Stimulated activated naive CD8-positive, alpha-beta T cell treated with anti-CD3 and anti-CD28 coated beads, Interleukin-15, Interleukin-2, amounts not matched to agents 100 ng/mL and 50 ng/mL, for 24 hours (primary cell): Measurements from ENCODE around the gene ANTKMT.

Source experiments
- H3K27ac Mint-ChIP-seq: one replicate; pipeline ENCODE4 v1.8.0; 2021; ENCODE audit warnings: mild to moderate bottlenecking, mixed read lengths
- H3K27me3 Mint-ChIP-seq: one replicate; pipeline ENCODE4 v1.8.0; 2021; ENCODE audit warnings: mixed read lengths
- H3K36me3 Mint-ChIP-seq: one replicate; pipeline ENCODE4 v1.8.0; 2021; ENCODE audit warnings: low read depth, mixed read lengths
- H3K4me1 Mint-ChIP-seq: one replicate; pipeline ENCODE4 v1.8.0; 2021; ENCODE audit warnings: low read depth, mixed read lengths
- H3K4me3 Mint-ChIP-seq: one replicate; pipeline ENCODE4 v1.8.0; 2021; ENCODE audit warnings: mild to moderate bottlenecking, mixed read lengths
- H3K9me3 Mint-ChIP-seq: one replicate; pipeline ENCODE4 v1.8.0; 2021; ENCODE audit warnings: mixed read lengths

Gene ANTKMT

GRCh38 chr16:678858-679813 lies 41.8 kb upstream of the ANTKMT start:
- H3K36me3 Mint-ChIP-seq, result peaks cover 21% of the 10 kb centered on the region
- peak overlapping the region; percentile 55 for H3K27ac Mint-ChIP-seq
- no peaks in the 10 kb centered on the region for H3K9me3 Mint-ChIP-seq
- H3K4me3 Mint-ChIP-seq, result peak overlapping the region; percentile 78
- no peaks in the 10 kb centered on the region for H3K27me3 Mint-ChIP-seq
- peaks cover 33% of the 10 kb centered on the region for H3K4me1 Mint-ChIP-seq

- Mint-ChIP-seq H3K36me3 (peaks cover 21% of the 10 kb centered on the region), H3K27me3 (no peaks in the 10 kb centered on the region), H3K9me3 (no peaks in the 10 kb centered on the region), H3K4me3 (peak within 1 kb of the TSS; percentile 85), H3K4me1 (peaks cover 34% of the 10 kb centered on the region), H3K27ac (peak within 1 kb of the TSS; percentile 88)
Measured at GRCh38 chr16:679814-680624, 40.9 kb upstream of the ANTKMT start, which contains the start of gene STUB1. STUB1 (plus strand) TSS chr16:680410; CDS start chr16:680526, 116 bp downstream.

GRCh38 chr16:680625-680945 lies 40.4 kb upstream of the ANTKMT start:
- Mint-ChIP-seq H3K4me3 (peak overlapping the region; percentile 85), H3K27me3 (no peaks in the 10 kb centered on the region), H3K9me3 (no peaks in the 10 kb centered on the region), H3K4me1 (peaks cover 33% of the 10 kb centered on the region), H3K36me3 (peaks cover 21% of the 10 kb centered on the region), H3K27ac (peak overlapping the region; percentile 40)

- peaks cover 21% of the 10 kb centered on the region for H3K36me3 Mint-ChIP-seq
- peak overlapping the region; percentile 61 for H3K27ac Mint-ChIP-seq
- H3K4me3 Mint-ChIP-seq, result peak overlapping the region; percentile 85
- H3K27me3 Mint-ChIP-seq, result no peaks in the 10 kb centered on the region
- H3K9me3 Mint-ChIP-seq, result no peaks in the 10 kb centered on the region
- peaks cover 33% of the 10 kb centered on the region for H3K4me1 Mint-ChIP-seq
Measured at GRCh38 chr16:680967-681745, 39.8 kb upstream of the ANTKMT start.

DNA sequence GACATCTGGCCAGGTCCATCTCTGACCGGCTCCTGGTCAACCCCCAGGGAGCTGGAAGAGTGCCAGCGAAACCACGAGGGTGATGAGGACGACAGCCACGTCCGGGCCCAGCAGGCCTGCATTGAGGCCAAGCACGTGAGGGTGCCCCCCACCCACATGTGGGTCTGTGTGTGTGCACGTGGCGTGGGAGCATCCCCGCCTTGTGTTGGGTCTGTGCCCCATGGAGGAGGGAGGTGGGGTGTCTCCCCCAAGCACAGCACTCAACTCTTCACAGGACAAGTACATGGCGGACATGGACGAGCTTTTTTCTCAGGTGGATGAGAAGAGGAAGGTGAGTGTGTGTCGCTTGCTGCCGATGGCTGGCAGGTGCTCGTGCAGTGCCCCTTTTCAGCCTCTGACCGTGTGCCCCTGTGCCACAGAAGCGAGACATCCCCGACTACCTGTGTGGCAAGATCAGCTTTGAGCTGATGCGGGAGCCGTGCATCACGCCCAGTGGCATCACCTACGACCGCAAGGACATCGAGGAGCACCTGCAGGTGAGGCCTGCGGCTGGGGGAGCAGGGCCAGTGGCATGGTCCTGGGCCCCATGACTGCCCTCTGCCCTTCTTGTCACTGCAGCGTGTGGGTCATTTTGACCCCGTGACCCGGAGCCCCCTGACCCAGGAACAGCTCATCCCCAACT lies 39.1 kb upstream of the ANTKMT start:
- Mint-ChIP-seq H3K4me1 (peaks cover 33% of the 10 kb centered on the region), H3K4me3 (peak overlapping the region; percentile 85), H3K36me3 (peaks cover 21% of the 10 kb centered on the region), H3K27ac (peak overlapping the region; percentile 63), H3K27me3 (no peaks in the 10 kb centered on the region), H3K9me3 (no peaks in the 10 kb centered on the region)

GRCh38 chr16:682493-683395 lies 38.2 kb upstream of the ANTKMT start:
- Mint-ChIP-seq H3K27ac (peak overlapping the region; percentile 63), H3K36me3 (peaks cover 21% of the 10 kb centered on the region), H3K4me1 (peaks cover 33% of the 10 kb centered on the region), H3K27me3 (no peaks in the 10 kb centered on the region), H3K9me3 (no peaks in the 10 kb centered on the region), H3K4me3 (peak overlapping the region; percentile 85)

DNA sequence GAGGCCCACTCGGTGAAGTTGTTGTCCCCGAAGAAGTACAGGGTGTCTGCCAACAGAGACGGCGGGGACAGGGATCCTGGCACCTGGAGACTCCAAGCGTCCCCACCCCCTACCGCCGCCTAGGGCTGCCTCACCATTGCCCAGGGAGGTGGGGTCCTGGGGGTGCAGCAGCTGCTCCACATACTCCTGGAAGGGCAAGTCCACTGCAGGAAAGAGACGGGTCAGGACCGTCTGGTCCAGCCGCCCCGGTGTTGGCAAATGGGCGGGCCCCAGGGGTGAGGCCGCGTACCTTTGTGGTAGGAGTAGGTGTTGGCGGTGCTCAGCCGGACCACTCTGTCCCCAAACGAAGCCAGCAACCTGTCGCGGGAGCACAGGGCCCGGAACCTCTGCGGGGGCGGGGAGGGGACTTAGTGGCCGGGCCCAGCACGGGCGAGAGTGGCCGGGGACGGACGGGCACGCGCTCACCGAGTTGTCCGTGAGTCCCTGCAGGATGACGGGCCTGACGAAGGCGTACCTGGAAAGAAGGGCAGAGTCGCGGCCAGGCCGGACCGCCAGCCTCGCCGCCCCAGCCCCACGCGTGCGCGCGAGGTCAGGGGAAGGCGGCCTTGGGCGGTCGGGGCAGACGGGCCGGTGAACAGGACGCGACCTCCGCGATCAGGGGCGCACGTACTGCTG lies 37.4 kb upstream of the ANTKMT start:
- peak overlapping the region; percentile 85 for H3K4me3 Mint-ChIP-seq
- peaks cover 33% of the 10 kb centered on the region for H3K4me1 Mint-ChIP-seq
- H3K27ac Mint-ChIP-seq, result peak overlapping the region; percentile 63
- no peaks in the 10 kb centered on the region for H3K9me3 Mint-ChIP-seq
- no peaks in the 10 kb centered on the region for H3K27me3 Mint-ChIP-seq
- peaks cover 21% of the 10 kb centered on the region for H3K36me3 Mint-ChIP-seq

DNA sequence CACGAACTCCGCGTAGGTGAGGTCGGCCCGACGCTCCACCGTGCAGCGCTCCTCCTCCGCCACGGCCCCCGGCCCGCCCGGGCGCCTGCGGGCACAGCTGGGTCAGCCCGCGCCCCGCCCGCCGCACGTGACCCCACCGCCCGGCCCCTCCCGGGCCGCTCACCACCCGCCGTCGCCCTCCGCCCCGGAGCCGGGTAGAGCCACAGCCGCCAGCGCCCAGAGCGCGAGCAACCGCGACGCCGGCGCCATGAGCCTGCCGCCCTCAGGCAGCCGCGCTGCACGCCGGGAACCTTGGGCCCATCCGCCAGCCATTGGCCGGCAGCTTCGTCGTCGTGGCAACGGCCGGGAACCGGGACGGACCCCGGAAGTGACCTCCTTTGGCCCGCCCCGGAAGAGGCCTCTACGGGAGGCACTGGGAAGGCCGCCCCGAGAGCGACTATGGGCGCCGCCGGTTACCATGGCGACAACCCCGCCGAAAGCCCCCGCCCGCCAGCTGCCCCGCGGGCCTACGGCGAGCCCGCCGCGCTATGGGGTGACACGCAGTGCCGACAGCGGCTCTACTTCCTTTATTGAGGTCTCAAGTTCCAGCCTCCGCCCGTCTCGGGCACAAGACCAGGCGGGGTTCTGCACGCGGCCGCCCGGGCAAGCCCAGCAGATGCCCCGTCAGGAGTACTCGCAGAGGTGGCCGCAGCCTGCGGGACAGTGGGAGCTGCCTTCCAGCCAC lies 36.7 kb upstream of the ANTKMT start, which contains the start of gene JMJD8:
TSS of gene JMJD8 (minus strand) at position 264 of the 724 bp plus-strand sequence. CDS start at position 249, 15 bp downstream.
- no peaks in the 10 kb centered on the region for H3K27me3 Mint-ChIP-seq
- peak within 1 kb of the TSS; percentile 63 for H3K27ac Mint-ChIP-seq
- peaks cover 39% of the 10 kb centered on the region for H3K4me1 Mint-ChIP-seq
- H3K36me3 Mint-ChIP-seq, result peaks cover 21% of the 10 kb centered on the region
- peak within 1 kb of the TSS; percentile 85 for H3K4me3 Mint-ChIP-seq
- H3K9me3 Mint-ChIP-seq, result no peaks in the 10 kb centered on the region

DNA sequence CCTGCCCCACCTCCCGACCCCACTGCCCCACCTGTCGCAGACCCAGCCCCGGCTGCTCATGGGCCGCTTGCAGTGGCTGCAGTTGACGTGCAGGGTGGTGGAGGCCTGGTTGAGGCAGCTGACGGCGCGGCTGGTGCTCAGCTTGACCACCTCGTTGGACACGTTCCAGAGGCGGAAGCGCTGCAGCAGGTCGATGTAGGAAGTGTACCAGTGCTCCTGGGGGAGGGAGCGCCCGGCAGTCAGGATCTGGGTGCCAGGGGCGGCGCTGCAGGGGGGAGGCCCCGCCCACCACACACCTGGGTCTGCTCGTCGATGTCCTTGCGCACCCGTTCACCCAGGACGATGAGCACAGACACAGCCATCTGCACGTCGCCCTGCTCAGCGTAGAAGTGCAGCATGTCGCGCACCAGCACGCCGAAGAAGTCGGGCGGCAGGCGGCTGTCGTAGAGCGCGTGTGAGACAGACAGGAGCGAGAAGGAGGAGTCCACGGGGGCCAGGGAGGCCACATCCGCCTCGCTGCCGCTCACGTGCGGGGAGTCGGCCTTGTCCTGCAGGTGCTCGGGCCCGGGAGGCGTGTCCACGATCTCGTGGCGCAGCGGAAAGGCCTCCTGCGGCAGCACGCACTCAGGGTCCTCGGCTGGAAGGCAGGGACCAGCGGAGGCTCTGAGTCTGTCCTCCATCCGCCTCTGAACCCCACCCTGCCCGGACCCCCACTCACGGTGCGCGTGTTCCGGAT lies 35.8 kb upstream of the ANTKMT start:
- Mint-ChIP-seq H3K4me3 (peak overlapping the region; percentile 3), H3K9me3 (no peaks in the 10 kb centered on the region), H3K4me1 (peaks cover 42% of the 10 kb centered on the region), H3K27me3 (no peaks in the 10 kb centered on the region), H3K36me3 (peaks cover 21% of the 10 kb centered on the region), H3K27ac (no peak overlapping the region)

DNA sequence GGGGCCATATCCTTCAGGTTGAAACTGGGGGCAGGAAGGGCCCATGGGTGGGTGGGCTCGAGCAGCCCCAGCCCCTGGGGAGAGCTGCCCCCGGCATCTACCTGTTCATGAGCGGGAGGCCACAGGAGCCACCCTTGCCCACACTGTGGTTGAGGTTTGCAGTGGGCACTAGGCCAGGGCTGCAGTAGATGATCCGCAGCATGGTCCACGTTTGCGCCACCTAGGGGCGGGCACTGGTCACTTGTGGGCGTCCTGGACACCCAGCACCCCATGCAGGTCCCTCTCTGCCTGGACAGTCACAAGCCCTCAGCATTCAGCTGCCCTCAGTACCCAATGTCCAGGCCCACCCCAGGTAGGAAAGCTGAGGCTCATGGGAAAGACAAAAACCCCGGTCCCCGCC lies 35.0 kb upstream of the ANTKMT start:
- H3K4me1 Mint-ChIP-seq, result peaks cover 48% of the 10 kb centered on the region
- H3K27me3 Mint-ChIP-seq, result no peaks in the 10 kb centered on the region

DNA sequence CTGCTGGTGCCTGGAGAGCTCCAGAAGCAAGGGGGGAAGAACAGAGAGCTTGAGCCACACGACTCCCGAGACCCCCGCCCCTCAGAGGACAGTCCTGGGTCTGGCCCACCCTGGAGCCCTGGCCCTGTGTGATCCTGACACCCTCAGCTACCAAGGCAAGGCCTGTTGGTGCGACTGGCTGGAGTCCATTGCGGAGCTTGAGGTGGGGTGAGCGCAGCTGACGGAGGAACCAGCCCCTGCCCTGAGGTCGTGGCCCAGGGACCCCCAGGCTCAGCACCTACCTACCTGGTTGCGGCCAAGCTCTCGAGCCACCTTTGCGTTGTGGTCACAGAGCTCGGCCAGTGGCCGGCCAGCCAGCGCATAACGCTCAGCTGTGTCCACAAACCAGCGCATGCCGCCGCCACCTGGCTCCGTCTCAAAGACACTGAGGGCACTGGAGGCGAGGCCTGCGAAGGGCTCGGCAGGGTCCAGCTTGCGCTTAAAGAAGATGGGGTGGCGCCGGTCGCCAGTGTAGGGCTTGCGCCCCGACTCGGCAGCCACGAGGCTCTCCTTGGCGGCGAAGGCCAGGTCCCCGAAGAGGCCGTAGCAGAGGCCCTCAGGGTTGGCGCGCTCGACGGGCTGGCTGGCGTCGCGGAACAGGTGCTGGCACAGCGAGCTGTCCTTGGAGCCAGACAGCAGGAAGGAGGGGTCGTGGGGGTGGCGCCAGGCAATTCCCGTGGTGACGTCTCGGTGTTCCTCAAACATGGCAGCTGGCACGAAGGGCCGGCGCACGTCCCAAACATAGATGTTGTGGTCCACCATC lies 34.3 kb upstream of the ANTKMT start:
- Mint-ChIP-seq H3K9me3 (no peaks in the 10 kb centered on the region), H3K36me3 (peaks cover 13% of the 10 kb centered on the region), H3K4me1 (peaks cover 45% of the 10 kb centered on the region), H3K4me3 (no peak overlapping the region), H3K27me3 (no peaks in the 10 kb centered on the region), H3K27ac (no peak overlapping the region)

More for the DNA sequence above, 35.0 kb upstream of the ANTKMT start:
- Mint-ChIP-seq H3K9me3 (no peaks in the 10 kb centered on the region), H3K27ac (no peak overlapping the region), H3K4me3 (no peak overlapping the region), H3K36me3 (peaks cover 20% of the 10 kb centered on the region)
